Upper lobe of right lung (tissue), 1 donor: ENCODE measurements around the gene BASP1. TPM values are rescaled to one million over a fixed set of nuclear protein-coding genes. Genes with fewer than 3 reads are reported as not detected.
A peak's percentile ranks its signal among the peaks of the same experiment; 100 is the strongest.

Experiments
- ATAC-seq: fragments of 200-7000 bp; cut with Tn5 transposase; one replicate; pipeline ENCODE4 v1.9.1; 2020; ENCODE audit warnings: mild to moderate bottlenecking, moderate library complexity
- DNase-seq: peaks from one replicate; pipeline ENCODE4 v3.0.0-alpha.2; 2020
- H3K27ac ChIP-seq: fragments of 200-600 bp; one replicate; pipeline ENCODE4 v1.8.0; 2022
- H3K27me3 ChIP-seq: fragments of 200-600 bp; one replicate; pipeline ENCODE4 v1.8.0; 2022; ENCODE audit warnings: mild to moderate bottlenecking
- H3K36me3 ChIP-seq: fragments of 200-600 bp; one replicate; pipeline ENCODE4 v1.8.0; 2022
- H3K4me1 ChIP-seq: fragments of 200-600 bp; one replicate; pipeline ENCODE4 v1.8.0; 2022
- H3K4me3 ChIP-seq: fragments of 200-600 bp; one replicate; pipeline ENCODE4 v1.8.0; 2022; ENCODE audit warnings: mild to moderate bottlenecking
- H3K9me3 ChIP-seq: fragments of 200-600 bp; one replicate; pipeline ENCODE4 v1.8.0; 2022
- CTCF ChIP-seq: fragments of 200-600 bp; IDR thresholded peaks from one replicate; pipeline ENCODE4 v1.8.0; 2022; ENCODE audit warnings: antibody characterized with exemption
- intact Hi-C: fragments of 100-400 bp; cut with DNase I; formaldehyde crosslinking; loops from one replicate; pipeline ENCODE4 v1.11.0; 2022
- total RNA-seq: library from RNA; stranded (reverse); fragmentation: NEBNext Ultra II Directional; extraction: Animal tissue kit (Norgen Biotek cat#: 25700); gene quantifications from one replicate; pipeline ENCODE4 v1.2.1, GENCODE V29; 2021
- donor health status: DM: no; HTN: yes; CAD: no; lungs with severe emphysema.

Gene BASP1
- total RNA-seq, 1 donor from 2014 or later: 31.1 TPM

DNA sequence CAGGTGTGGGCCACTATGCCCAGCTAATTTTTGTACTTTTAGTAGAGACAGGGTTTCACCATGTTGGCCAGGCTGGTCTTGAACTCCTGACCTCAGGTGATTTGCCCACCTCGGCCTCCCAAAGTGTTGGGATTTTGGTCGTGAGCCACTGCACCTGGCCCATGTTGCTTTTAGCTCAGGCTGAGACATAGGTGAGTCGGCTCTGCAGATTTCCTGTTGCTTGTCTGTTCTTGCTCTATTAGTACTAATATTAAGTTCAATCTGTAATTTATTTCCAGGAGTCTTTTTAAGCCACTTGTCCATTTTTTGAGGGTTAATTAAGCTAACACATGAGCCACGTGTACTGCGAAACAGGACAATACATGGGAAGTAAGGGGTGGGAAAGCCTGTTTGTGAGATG is 21.4 kb upstream of the BASP1 start:
- Histone ChIP-seq H3K4me3 (no peak overlapping the region), H3K27ac (no peak overlapping the region), H3K36me3 (no peaks in the 10 kb centered on the region), H3K9me3 (no peaks in the 10 kb centered on the region), H3K27me3 (no peaks in the 10 kb centered on the region), H3K4me1 (no peaks in the 10 kb centered on the region)
- TF ChIP-seq CTCF: no peak
- DNase-seq (no peak), ATAC-seq (no peak)
- intact Hi-C loops: loop anchor here (2.0 to 10.0 kb wide), 2 partner anchors 261 to 409 kb away; partner anchors contain the start of gene MYO10

DNA sequence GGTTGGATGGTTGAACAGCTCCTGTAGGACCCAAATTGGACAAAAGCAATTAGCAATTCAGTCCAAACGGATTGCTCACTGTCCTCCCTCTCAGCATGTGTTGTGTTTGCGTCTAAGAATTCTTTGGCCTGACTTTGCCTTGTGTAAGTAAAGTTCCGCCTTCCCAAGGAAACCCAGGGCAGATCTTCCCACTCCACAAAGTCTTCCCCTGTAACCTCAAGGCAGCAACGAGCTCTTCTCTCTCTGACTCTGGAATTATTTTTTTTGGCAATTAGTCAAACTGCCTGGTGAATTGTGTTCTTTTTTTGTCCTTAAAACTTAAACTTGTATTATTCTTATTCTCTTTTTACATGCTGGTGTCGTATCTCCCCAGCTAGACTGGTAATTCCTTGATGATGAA is 20.7 kb upstream of the BASP1 start:
- Histone ChIP-seq H3K4me3 (no peak overlapping the region), H3K36me3 (no peaks in the 10 kb centered on the region), H3K9me3 (no peaks in the 10 kb centered on the region), H3K4me1 (no peaks in the 10 kb centered on the region), H3K27me3 (no peaks in the 10 kb centered on the region), H3K27ac (no peak overlapping the region)
- no peak for TF ChIP-seq CTCF
- DNase-seq (no peak), ATAC-seq (no peak)
- intact Hi-C loops: loop anchor here (2.0 to 10.0 kb wide), 2 partner anchors 262 to 410 kb away; partner anchors contain the start of gene MYO10

DNA sequence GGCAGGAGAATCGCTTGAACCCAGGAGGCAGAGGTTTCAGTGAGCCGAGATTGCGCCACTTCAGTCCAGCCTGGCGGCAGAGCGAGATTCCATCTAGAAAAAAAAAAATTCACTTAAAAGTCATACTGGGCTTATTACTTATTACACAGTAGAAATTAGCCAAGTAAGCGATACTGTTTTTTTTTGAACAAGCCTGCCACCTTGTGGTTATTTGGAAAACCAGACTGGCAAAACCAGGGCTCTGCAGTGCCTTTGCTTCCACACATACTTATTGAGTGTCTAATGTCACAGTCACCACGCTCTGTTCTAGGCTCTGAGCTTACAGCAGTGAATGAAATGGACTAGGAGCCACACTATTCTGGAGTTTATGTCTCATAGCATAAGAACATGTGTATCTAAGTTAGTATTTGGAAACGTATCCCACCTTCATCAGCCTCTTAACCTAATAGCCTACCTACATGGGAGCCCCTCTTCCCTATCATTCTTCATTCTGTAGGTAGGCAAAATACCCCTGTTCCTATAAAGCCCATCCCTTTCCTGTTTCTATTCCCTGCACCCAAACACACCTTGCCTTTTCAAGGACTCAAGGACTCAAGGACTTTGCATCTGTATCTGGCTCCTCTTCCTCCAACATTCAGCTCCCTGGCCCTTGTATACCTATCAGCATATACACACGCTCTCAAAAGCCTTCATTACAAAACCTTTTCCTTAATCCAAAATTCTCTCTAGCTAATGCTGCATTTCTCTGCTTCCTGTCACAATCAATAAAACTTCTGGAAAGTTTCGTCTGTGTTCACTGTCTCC is 13.9 kb upstream of the BASP1 start:
- DNase-seq: no peak
- no peak overlapping the region for H3K4me3 ChIP-seq
- intact Hi-C loops: no loop called here
- no peaks in the 10 kb centered on the region for H3K36me3 ChIP-seq
- peak; percentile 88 for ATAC-seq
- H3K27me3 ChIP-seq: peaks cover 10% of the 10 kb centered on the region
- peak; percentile 71 for TF ChIP-seq CTCF
- H3K27ac ChIP-seq: no peak overlapping the region
- no peaks in the 10 kb centered on the region for H3K4me1 ChIP-seq
- no peaks in the 10 kb centered on the region for H3K9me3 ChIP-seq

DNA sequence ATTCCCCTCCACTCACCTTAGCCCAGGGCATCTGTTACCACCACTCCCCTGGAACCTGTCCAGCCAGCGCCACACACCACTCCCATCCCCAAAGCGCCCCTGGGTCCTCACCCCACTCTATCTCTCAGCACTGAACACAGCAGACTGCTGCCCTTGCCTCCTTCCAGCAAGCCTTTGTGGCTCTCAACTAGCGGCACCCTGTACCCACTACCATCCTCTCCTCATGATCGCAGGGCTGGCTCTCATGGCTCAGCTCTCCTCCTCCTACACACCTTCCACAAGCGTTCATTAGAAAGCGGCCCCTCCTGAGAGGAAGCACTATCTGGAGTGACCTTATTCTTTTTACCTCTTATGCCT is 13.3 kb upstream of the BASP1 start:
- Histone ChIP-seq H3K27me3 (peaks cover 10% of the 10 kb centered on the region), H3K4me1 (no peaks in the 10 kb centered on the region), H3K4me3 (no peak overlapping the region), H3K27ac (no peak overlapping the region), H3K9me3 (no peaks in the 10 kb centered on the region), H3K36me3 (no peaks in the 10 kb centered on the region)
- TF ChIP-seq CTCF: no peak
- DNase-seq (no peak), ATAC-seq (peak; percentile 39)
- intact Hi-C loops: no loop called here

- H3K4me3 ChIP-seq: no peak overlapping the region
- TF ChIP-seq CTCF: no peak
- DNase-seq (no peak), ATAC-seq (no peak)
- no peak overlapping the region for H3K27ac ChIP-seq
- no peaks in the 10 kb centered on the region for H3K36me3 ChIP-seq
- H3K4me1 ChIP-seq: no peaks in the 10 kb centered on the region
- intact Hi-C loops: no loop called here
- H3K27me3 ChIP-seq: peaks cover 10% of the 10 kb centered on the region
- no peaks in the 10 kb centered on the region for H3K9me3 ChIP-seq
Observed at GRCh38 chr5:17206021-17206420, 11.4 kb upstream of the BASP1 start.
